Mucosa of descending colon (tissue), 3 donors: Measurements from ENCODE around the gene TMEM212. TPM values are rescaled to one million over a fixed set of nuclear protein-coding genes. Genes with fewer than 3 reads are reported as not detected.
"Not testable (repeated sequence)": the region's sequence is repeated elsewhere in the genome, so short reads cannot be mapped to it uniquely, and the experiment has no call there.

ENCODE experiments used
- ATAC-seq: fragments of 200-7000 bp; cut with Tn5 transposase; one replicate; pipeline ENCODE4 v1.9.1; 2020; ENCODE audit warnings: mild to moderate bottlenecking, moderate library complexity
- DNase-seq, 3 donors: peaks; one replicate each; pipeline ENCODE4 v3.0.0-alpha.2; 2020
- H3K36me3 ChIP-seq: fragments of 200-600 bp; one replicate; pipeline ENCODE4 v1.8.0; 2021; ENCODE audit warnings: low read depth, mild to moderate bottlenecking
- H3K4me1 ChIP-seq: fragments of 200-600 bp; one replicate; pipeline ENCODE4 v1.8.0; 2021; ENCODE audit warnings: low read depth, mild to moderate bottlenecking
- H3K4me3 ChIP-seq: fragments of 200-600 bp; one replicate; pipeline ENCODE4 v1.8.0; 2021; ENCODE audit warnings: mild to moderate bottlenecking
- H3K9me3 ChIP-seq: fragments of 200-600 bp; one replicate; pipeline ENCODE4 v1.8.0; 2021; ENCODE audit warnings: mild to moderate bottlenecking
- intact Hi-C, 2 donors: fragments of 100-400 bp; cut with DNase I in 1 of 2; cut with micrococcal nuclease in 1 of 2; formaldehyde crosslinking; loops; one replicate each; pipeline versions ENCODE4 v1.11.0 to v1.11.1; 2022; cut with DNase I, micrococcal nuclease
- total RNA-seq, 3 donors: library from RNA; stranded (reverse); fragmentation: NEBNext Ultra II Directional in 2 of 3; extraction: Animal tissue kit (Norgen Biotek cat#: 25700) in 2 of 3; gene quantifications; one replicate each; pipeline versions ENCODE4 v1.2.1 to v1.2.4, GENCODE V29; 2021 to 2023
- TF ChIP-seq, protein P1 (sequence below): fragments of 200-600 bp; IDR thresholded peaks from one replicate; pipeline ENCODE4 v1.8.0; 2022; ENCODE audit warnings: antibody characterized with exemption, mild to moderate bottlenecking
- donor health status: DM: no; HTN: no; CAD: no; lungs with moderate emphysema.
- donor health status: DM: no; HTN: no; CAD: no.
- donor health status: DM: no; HTN: yes; CAD: no.

TMEM212 gene
- total RNA-seq, 3 donors from 2014 or later, result not detected

DNA sequence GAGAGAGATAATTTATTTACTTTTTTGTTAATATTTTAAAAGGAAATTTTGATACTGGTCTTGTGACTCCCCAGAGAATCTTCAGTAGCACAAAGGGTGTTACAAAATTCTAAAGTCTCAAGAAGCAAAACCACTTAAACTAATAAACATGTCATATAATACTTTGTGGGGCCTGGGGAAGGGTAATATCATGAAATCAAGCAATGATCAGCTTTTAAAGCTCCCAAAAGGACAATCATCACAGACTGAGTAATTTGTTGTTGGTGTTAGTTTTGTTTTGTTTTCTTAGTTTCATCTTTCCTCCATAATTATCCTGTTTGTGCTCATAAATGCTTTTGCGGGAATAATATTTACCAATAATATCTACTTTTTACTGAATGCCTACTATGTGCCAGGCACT, 55.0 kb downstream of the TMEM212 start:
- Histone ChIP-seq H3K4me1 (no peaks in the 10 kb centered on the region), H3K4me3 (no peak overlapping the region), H3K36me3 (no peaks in the 10 kb centered on the region), H3K9me3 (no peaks in the 10 kb centered on the region)
- ATAC-seq, result no peak
- no peak for DNase-seq
- intact Hi-C loops, result no loop called here
- TF ChIP-seq, protein P1, sequence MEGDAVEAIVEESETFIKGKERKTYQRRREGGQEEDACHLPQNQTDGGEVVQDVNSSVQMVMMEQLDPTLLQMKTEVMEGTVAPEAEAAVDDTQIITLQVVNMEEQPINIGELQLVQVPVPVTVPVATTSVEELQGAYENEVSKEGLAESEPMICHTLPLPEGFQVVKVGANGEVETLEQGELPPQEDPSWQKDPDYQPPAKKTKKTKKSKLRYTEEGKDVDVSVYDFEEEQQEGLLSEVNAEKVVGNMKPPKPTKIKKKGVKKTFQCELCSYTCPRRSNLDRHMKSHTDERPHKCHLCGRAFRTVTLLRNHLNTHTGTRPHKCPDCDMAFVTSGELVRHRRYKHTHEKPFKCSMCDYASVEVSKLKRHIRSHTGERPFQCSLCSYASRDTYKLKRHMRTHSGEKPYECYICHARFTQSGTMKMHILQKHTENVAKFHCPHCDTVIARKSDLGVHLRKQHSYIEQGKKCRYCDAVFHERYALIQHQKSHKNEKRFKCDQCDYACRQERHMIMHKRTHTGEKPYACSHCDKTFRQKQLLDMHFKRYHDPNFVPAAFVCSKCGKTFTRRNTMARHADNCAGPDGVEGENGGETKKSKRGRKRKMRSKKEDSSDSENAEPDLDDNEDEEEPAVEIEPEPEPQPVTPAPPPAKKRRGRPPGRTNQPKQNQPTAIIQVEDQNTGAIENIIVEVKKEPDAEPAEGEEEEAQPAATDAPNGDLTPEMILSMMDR, result no peak

DNA sequence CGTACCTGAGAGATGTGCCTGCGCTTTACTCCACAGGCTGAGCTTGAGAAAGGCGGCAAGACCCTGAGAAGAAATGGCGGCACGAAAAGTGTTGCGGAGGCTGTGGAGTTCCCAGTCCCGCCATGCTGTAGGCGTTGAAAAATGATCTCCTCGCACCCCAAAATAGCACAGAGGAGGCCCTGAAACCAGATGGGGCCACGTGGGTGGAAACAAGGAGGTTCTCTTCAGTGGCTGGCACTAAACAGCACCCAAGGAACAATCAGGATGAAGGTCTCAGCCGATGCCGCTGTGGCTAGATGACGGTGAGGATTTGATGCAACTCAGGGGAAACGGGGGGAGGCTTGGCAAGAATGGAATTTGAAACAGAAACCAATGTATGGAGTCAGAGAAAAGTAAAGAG, 57.3 kb downstream of the TMEM212 start:
- H3K36me3 ChIP-seq, result no peaks in the 10 kb centered on the region
- TF ChIP-seq, protein P1, result no peak
- ATAC-seq (no peak), DNase-seq (no peak)
- intact Hi-C loops, result no loop called here
- no peaks in the 10 kb centered on the region for H3K4me1 ChIP-seq
- H3K4me3 ChIP-seq, result no peak overlapping the region
- H3K9me3 ChIP-seq, result no peaks in the 10 kb centered on the region

DNA sequence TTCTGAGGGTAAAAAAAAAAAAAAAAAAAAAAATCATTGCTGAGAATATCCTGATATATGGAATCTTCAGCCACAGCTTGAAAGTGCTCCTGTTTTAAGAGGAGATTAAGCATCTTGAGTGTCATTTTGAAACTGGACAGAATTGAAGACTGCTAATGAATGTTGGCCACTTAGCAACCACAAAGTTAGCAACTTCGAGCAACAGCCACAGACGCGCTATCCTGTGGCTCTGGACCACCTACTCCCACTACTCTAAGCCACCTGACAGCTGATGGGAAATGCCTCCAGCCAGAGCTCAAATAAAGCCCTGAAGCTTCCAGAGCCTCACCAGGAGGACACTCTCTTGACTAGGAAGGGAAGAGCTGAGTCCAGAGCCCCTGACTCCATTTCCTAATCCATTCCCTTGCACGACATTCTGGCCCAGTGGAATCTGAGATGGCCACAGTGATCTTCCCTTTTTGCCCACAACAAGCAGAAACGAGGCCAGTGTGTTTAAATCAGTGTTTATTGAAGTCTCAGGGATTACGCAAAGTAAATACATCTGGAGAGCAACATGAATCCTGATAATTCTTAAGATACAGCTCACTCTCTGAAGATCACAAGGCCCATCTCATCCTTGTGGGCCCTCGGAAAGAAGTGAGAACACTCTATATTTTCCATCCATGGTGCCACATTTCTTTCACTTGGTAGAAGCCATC, 58.6 kb downstream of the TMEM212 start:
- no peak overlapping the region for H3K4me3 ChIP-seq
- no peaks in the 10 kb centered on the region for H3K36me3 ChIP-seq
- TF ChIP-seq, protein P1, result no peak
- no peaks in the 10 kb centered on the region for H3K4me1 ChIP-seq
- ATAC-seq (no peak), DNase-seq (no peak)
- no peaks in the 10 kb centered on the region for H3K9me3 ChIP-seq
- intact Hi-C loops, result no loop called here

DNA sequence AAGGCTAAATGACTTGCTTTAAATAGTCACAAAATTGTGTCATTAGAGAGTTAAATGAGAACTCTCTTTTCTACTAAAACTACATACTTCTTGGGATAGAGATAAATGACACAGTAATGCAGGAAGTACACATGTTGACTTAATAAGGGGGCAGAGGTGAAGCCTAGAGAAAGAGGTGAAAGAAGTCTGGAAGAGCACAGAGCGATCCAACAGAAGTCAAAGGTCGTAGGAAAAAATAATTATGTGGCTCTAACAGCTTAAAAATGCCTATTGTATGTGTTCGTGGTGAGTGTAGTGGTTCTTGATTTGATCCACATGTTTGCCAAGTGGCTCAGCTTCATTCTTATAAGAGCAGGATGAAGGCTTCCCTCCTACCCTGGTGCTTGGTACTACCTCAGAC, 61.7 kb downstream of the TMEM212 start:
- Histone ChIP-seq H3K36me3 (no peaks in the 10 kb centered on the region), H3K4me3 (no peak overlapping the region), H3K9me3 (no peaks in the 10 kb centered on the region), H3K4me1 (no peaks in the 10 kb centered on the region)
- intact Hi-C loops, result no loop called here
- TF ChIP-seq, protein P1, result no peak
- no peak for ATAC-seq
- DNase-seq, result no peak

DNA sequence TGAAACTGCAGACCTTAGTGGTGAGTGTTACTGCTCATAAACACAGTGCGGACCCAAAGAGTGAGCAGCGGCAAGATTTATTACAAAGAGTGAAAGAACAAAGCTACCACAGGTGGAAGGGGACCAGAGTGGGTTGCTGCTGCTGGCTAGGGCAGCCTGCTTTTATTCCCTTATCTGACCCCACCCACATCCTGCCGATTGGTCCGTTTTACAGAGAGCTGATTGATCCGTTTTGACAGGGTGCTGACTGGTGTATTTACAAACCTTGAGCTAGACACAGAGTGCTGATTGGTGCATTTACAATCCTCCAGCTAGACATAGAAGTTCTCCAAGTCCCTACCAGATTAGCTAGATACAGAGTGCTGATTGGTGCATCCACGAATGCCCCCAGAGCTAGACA, 63.4 kb downstream of the TMEM212 start:
- intact Hi-C loops, ATAC-seq, H3K4me3 ChIP-seq, DNase-seq, H3K4me1 ChIP-seq, H3K36me3 ChIP-seq, H3K9me3 ChIP-seq: not testable (repeated sequence)

DNA sequence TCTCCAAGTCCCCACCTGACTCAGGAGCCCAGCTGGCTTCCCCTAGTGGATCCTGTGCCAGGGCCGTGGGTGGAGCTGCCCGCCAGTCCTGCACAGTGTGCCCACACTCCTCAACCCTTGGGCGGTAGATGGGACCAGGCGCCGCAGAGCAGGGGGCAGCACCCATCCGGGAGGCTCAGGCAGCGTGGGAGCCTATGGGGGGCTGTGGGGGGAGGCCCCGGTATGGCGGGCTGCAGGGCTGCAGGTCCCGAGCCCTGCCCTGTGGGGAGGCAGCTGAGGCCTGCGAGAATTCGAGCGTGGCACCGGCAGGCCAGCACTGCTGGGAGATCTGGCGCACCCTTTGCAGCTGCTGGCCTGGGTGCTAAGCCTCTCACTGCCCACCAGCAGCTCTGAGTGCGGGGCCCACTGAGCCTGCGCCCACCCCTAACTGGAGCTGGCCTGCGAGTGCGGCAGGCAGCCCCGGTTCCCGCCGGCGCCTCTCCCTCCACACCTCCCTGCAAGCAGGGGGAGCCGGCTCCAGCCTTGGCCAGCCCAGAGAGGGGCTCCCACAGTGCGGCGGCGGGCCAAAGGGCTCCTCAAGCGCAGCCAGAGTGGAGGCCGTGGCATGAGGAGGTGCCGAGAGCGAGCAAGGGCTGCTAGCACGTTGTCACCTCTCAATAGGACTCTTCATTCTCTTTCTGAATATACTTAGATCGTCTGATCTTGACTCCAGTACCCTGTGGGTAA, 64.0 kb downstream of the TMEM212 start:
- Histone ChIP-seq H3K4me1 (no peaks in the 10 kb centered on the region), H3K9me3 (peaks cover 2% of the 10 kb centered on the region), H3K36me3 (no peaks in the 10 kb centered on the region), H3K4me3 (no peak overlapping the region)
- TF ChIP-seq, protein P1, result no peak
- intact Hi-C loops, result no loop called here
- ATAC-seq, result no peak
- no peak for DNase-seq
